Measurements from ENCODE around the gene INPP5A. TPM values are rescaled to one million over a fixed set of nuclear protein-coding genes. Genes with fewer than 3 reads are reported as not detected.
"Not testable (repeated sequence)": the region's sequence is repeated elsewhere in the genome, so short reads cannot be mapped to it uniquely, and the experiment has no call there.

The INPP5A gene
- total RNA-seq, 1 experiment from 2014 or later = 14.7 TPM

- intact Hi-C loops (cut with micrococcal nuclease) = no loop called here
- no peaks in the 10 kb centered on the region for H3K9me3 Mint-ChIP-seq (ENCODE audit: unreplicated experiment)
- CTCF ChIA-PET = no interaction called here
- peaks cover 10% of the 10 kb centered on the region for H3K36me3 Mint-ChIP-seq (ENCODE audit: insufficient read depth, unreplicated experiment)
- no peak for TF ChIP-seq CTCF (IDR thresholded peaks at IDR 0.05; ENCODE audit: unreplicated experiment)
- no peak for DNase-seq (ENCODE audit: unreplicated experiment)
- H3K27me3 Mint-ChIP-seq (ENCODE audit: insufficient read depth, unreplicated experiment) = no peaks in the 10 kb centered on the region
- POLR2A ChIA-PET = no interaction called here
- no TSS peak for BruUV-seq (replicated peaks)
- H3K4me1 Mint-ChIP-seq (ENCODE audit: insufficient read depth, unreplicated experiment) = no peaks in the 10 kb centered on the region
- no peak overlapping the region for H3K4me3 Mint-ChIP-seq (ENCODE audit: unreplicated experiment)
- H3K27ac Mint-ChIP-seq (ENCODE audit: low read depth, unreplicated experiment) = no peak overlapping the region
These were observed 231.0 kb downstream of the INPP5A start for GRCh38 chr10:132768346-132769248.

- Mint-ChIP-seq H3K9me3 (ENCODE audit: unreplicated experiment) (no peaks in the 10 kb centered on the region), H3K36me3 (ENCODE audit: insufficient read depth, unreplicated experiment) (peaks cover 10% of the 10 kb centered on the region), H3K4me3 (ENCODE audit: unreplicated experiment) (no peak overlapping the region), H3K27me3 (ENCODE audit: insufficient read depth, unreplicated experiment) (no peaks in the 10 kb centered on the region), H3K27ac (ENCODE audit: low read depth, unreplicated experiment) (no peak overlapping the region), H3K4me1 (ENCODE audit: insufficient read depth, unreplicated experiment) (no peaks in the 10 kb centered on the region)
- ChIA-PET CTCF (interaction anchor here (0.6 kb wide), 1 partner anchor 378 kb away, joined by 3 read pairs; no protein-coding TSS in a partner anchor), POLR2A (no interaction called here)
- no TSS peak for BruUV-seq (replicated peaks)
- no peak for DNase-seq (ENCODE audit: unreplicated experiment)
- intact Hi-C loops (cut with micrococcal nuclease) = no loop called here
- no peak for TF ChIP-seq CTCF (IDR thresholded peaks at IDR 0.05; ENCODE audit: unreplicated experiment)
These were observed 232.8 kb downstream of the INPP5A start for GRCh38 chr10:132770061-132771021.

DNA sequence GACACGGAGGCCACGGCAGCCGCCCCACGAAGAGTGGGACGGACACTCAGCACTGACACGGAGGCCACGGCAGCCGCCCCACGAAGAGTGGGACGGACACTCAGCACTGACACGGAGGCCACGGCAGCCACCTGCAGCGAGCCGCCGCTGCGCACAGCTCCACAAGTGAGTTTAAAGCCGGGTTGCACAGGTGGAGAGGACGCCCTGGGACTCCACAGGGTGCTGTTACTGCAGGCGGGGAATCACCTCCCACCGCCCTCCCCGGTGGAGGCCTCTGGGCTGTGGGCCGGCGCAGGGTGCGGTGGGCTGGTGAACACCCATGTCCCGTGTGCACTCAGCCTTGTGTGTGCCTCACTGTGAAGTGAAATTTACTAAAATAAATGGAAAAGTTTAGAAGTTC, 235.2 kb downstream of the INPP5A start:
- POLR2A ChIA-PET; intact Hi-C loops (cut with micrococcal nuclease); CTCF ChIA-PET; H3K27ac Mint-ChIP-seq (ENCODE audit: low read depth, unreplicated experiment); H3K27me3 Mint-ChIP-seq (ENCODE audit: insufficient read depth, unreplicated experiment); H3K9me3 Mint-ChIP-seq (ENCODE audit: unreplicated experiment); H3K4me1 Mint-ChIP-seq (ENCODE audit: insufficient read depth, unreplicated experiment); H3K36me3 Mint-ChIP-seq (ENCODE audit: insufficient read depth, unreplicated experiment); DNase-seq (ENCODE audit: unreplicated experiment); H3K4me3 Mint-ChIP-seq (ENCODE audit: unreplicated experiment); BruUV-seq (replicated peaks): not testable (repeated sequence)

DNA sequence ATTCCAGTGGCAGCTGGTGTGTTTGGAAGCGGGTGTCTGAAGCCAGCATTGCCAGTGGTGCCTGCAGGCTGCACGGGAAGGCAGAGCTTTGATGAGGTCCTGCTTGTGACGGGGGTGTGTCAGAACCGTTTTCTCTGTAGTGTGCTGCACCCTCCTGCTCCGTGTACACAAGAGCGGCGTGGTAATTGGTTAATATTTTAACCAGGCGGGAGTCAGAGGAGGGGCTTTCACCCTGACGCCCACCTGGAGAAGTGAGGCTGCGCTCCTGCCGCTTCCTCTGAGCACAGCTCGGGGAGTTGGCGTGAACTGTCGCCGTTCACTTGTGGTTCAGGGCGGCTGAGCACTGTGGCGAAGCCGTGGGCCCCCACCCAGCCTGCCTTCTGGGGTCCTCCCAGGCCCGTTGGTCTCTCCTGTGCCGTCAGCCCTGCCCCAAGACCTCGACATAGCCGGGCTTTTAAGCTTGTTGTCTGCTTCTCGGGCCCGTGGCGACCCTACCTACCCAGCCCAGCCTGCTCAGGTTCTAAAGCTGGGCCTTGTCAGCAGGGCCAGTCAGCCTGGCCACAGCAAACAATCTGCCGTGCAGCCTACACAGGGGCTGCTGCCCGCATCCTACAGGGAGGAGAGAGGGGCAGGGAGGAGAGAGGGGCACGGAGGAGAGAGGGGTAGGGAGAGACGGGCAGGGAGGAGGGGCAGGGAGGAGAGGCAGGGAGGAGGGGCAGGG, 236.8 kb downstream of the INPP5A start:
- no peaks in the 10 kb centered on the region for H3K4me1 Mint-ChIP-seq (ENCODE audit: insufficient read depth, unreplicated experiment)
- H3K4me3 Mint-ChIP-seq (ENCODE audit: unreplicated experiment) = no peak overlapping the region
- no peaks in the 10 kb centered on the region for H3K27me3 Mint-ChIP-seq (ENCODE audit: insufficient read depth, unreplicated experiment)
- ChIA-PET POLR2A (no interaction called here), CTCF (no interaction called here)
- BruUV-seq (replicated peaks) = no TSS peak
- no peak overlapping the region for H3K27ac Mint-ChIP-seq (ENCODE audit: low read depth, unreplicated experiment)
- intact Hi-C loops (cut with micrococcal nuclease) = no loop called here
- no peak for TF ChIP-seq CTCF (IDR thresholded peaks at IDR 0.05; ENCODE audit: unreplicated experiment)
- peaks cover 6% of the 10 kb centered on the region for H3K36me3 Mint-ChIP-seq (ENCODE audit: insufficient read depth, unreplicated experiment)
- H3K9me3 Mint-ChIP-seq (ENCODE audit: unreplicated experiment) = no peaks in the 10 kb centered on the region
- DNase-seq (ENCODE audit: unreplicated experiment) = no peak
